CD4-positive, alpha-beta T cell (primary cell): ENCODE data around the gene GOLGA6L10. TPM values are rescaled to one million over a fixed set of nuclear protein-coding genes. Genes with fewer than 3 reads are reported as not detected.
"Not testable (repeated sequence)": the region's sequence is repeated elsewhere in the genome, so short reads cannot be mapped to it uniquely, and the experiment has no call there.

Experiments
- ATAC-seq: fragments of 200-7000 bp; cut with Tn5 transposase; one replicate; pipeline ENCODE4 v1.10.0; 2022; ENCODE audit warnings: mild to moderate bottlenecking; ENCODE audit not compliant: poor library complexity
- CTCF ChIA-PET: fragments of 350-600 bp; sonication (Branson Sonifier 250); formaldehyde crosslinking; loops from one replicate; lab custom pipeline; 2021; ENCODE audit warnings: antibody characterized with exemption, inconsistent platforms; lab: Charles Lee
- POLR2A ChIA-PET: fragments of 350-600 bp; sonication (Branson Sonifier 250); formaldehyde crosslinking; loops from one replicate; lab custom pipeline; 2021; ENCODE audit warnings: antibody characterized with exemption, inconsistent platforms; lab: Charles Lee
- DNase-seq, 14 experiments: peaks; one replicate each; pipeline ENCODE4 v3.0.0-alpha.2; 2013 to 2020; ENCODE audit warnings: mixed read lengths in 2 of 14
- H3K27ac ChIP-seq, 2 donors: one replicate each; pipeline versions ENCODE4 v1.5.1 to v1.7.0; 2013; ENCODE audit warnings: low read length in 2 of 2, low read depth in 1 of 2, mild to moderate bottlenecking in 1 of 2
- H3K27me3 ChIP-seq, 2 experiments: 1 replicate in 1 of 2; 2 replicates in 1 of 2; pipeline versions ENCODE4 v1.6.1 to v1.7.0; 2013; ENCODE audit warnings: low read length in 2 of 2, control low read depth in 1 of 2, mild to moderate bottlenecking in 1 of 2, moderate library complexity in 1 of 2; ENCODE audit not compliant: insufficient read depth in 2 of 2, control insufficient read depth in 1 of 2
- H3K36me3 ChIP-seq: one replicate; pipeline ENCODE4 v1.6.1; 2013; ENCODE audit warnings: low read length, control low read depth; ENCODE audit not compliant: insufficient read depth
- H3K4me1 ChIP-seq: one replicate; pipeline ENCODE4 v1.6.1; 2013; ENCODE audit warnings: low read length, control low read depth; ENCODE audit not compliant: insufficient read depth
- H3K4me3 ChIP-seq: one replicate; pipeline ENCODE4 v1.5.1; 2013; ENCODE audit warnings: mild to moderate bottlenecking, low read length, moderate library complexity
- H3K9me3 ChIP-seq, 2 experiments: 1 replicate in 1 of 2; 2 replicates in 1 of 2; pipeline versions ENCODE4 v1.6.1 to v1.7.0; 2013; ENCODE audit warnings: low read length in 2 of 2, mild to moderate bottlenecking in 2 of 2, control low read depth in 1 of 2, moderate library complexity in 1 of 2; ENCODE audit not compliant: control insufficient read depth in 1 of 2, insufficient read depth in 1 of 2
- H3K27ac Mint-ChIP-seq: one replicate; pipeline ENCODE4 v1.8.0; 2020; ENCODE audit warnings: mixed read lengths
- H3K27me3 Mint-ChIP-seq: one replicate; pipeline ENCODE4 v1.8.0; 2021; ENCODE audit warnings: mixed read lengths
- H3K36me3 Mint-ChIP-seq: one replicate; pipeline ENCODE4 v1.8.0; 2021; ENCODE audit warnings: low read depth, mixed read lengths
- H3K4me1 Mint-ChIP-seq: one replicate; pipeline ENCODE4 v1.8.0; 2021; ENCODE audit warnings: low read depth, mixed read lengths
- H3K4me3 Mint-ChIP-seq: one replicate; pipeline ENCODE4 v1.8.0; 2020; ENCODE audit warnings: mild to moderate bottlenecking, mixed read lengths
- H3K9me3 Mint-ChIP-seq: one replicate; pipeline ENCODE4 v1.8.0; 2020; ENCODE audit warnings: mixed read lengths
- intact Hi-C, 2 experiments: fragments of 100-400 bp; cut with DNase I in 1 of 2; cut with micrococcal nuclease in 1 of 2; formaldehyde crosslinking; loops; one replicate each; pipeline versions ENCODE4 v1.15.1 to v1.9.0; 2023 to 2025; cut with DNase I, micrococcal nuclease
- total RNA-seq, 174 experiments: library from RNA in 2 of 174; stranded (reverse) in 2 of 174; gene quantifications; one replicate each; pipeline ENCODE4 v1.2.3 and lab custom pipeline; 2021 to 2026
- TF ChIP-seq, protein P1 (sequence below): fragments of 200-600 bp; IDR thresholded peaks from one replicate; pipeline ENCODE4 v1.8.0; 2022; ENCODE audit warnings: antibody characterized with exemption, mild to moderate bottlenecking

GOLGA6L10 gene
- total RNA-seq, 2 experiments from 2014 or later = 0.93 to 1.1 TPM

DNA sequence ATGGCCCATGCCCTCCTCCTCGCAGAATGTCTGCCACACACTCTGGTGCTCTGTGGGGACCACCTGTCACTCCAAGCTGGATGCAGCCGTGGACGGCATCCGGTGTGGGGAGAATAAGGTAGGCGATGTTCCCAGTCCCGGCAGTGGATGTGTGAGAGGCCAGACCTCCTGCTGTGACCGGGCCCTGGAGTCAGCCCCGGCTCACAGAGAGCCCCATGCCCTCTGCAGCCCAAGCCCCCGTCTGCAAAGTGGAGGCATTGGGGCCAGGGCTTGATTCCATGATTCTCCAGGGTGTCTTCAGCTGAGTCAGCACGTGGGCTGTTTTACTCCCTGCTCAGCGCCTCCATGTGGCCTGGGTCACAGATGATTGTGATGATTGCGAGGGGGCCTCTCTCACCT, 32.2 kb downstream of the GOLGA6L10 start:
- Histone ChIP-seq H3K27me3 (no peaks in the 10 kb centered on the region), H3K36me3 (no peaks in the 10 kb centered on the region), H3K4me3 (no peak overlapping the region), H3K9me3 (no peaks in the 10 kb centered on the region), H3K27ac (no peak overlapping the region), H3K4me1 (no peaks in the 10 kb centered on the region)
- no peaks in the 10 kb centered on the region for H3K4me1 Mint-ChIP-seq
- POLR2A ChIA-PET = no interaction called here
- intact Hi-C loops = no loop called here
- H3K4me3 Mint-ChIP-seq = no peak overlapping the region
- H3K36me3 Mint-ChIP-seq = no peaks in the 10 kb centered on the region
- CTCF ChIA-PET = no interaction called here
- DNase-seq (no peak), ATAC-seq (no peak)
- TF ChIP-seq, protein P1, sequence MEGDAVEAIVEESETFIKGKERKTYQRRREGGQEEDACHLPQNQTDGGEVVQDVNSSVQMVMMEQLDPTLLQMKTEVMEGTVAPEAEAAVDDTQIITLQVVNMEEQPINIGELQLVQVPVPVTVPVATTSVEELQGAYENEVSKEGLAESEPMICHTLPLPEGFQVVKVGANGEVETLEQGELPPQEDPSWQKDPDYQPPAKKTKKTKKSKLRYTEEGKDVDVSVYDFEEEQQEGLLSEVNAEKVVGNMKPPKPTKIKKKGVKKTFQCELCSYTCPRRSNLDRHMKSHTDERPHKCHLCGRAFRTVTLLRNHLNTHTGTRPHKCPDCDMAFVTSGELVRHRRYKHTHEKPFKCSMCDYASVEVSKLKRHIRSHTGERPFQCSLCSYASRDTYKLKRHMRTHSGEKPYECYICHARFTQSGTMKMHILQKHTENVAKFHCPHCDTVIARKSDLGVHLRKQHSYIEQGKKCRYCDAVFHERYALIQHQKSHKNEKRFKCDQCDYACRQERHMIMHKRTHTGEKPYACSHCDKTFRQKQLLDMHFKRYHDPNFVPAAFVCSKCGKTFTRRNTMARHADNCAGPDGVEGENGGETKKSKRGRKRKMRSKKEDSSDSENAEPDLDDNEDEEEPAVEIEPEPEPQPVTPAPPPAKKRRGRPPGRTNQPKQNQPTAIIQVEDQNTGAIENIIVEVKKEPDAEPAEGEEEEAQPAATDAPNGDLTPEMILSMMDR = no peak
- H3K27me3 Mint-ChIP-seq = no peaks in the 10 kb centered on the region
- no peaks in the 10 kb centered on the region for H3K9me3 Mint-ChIP-seq
- H3K27ac Mint-ChIP-seq = no peak overlapping the region

DNA sequence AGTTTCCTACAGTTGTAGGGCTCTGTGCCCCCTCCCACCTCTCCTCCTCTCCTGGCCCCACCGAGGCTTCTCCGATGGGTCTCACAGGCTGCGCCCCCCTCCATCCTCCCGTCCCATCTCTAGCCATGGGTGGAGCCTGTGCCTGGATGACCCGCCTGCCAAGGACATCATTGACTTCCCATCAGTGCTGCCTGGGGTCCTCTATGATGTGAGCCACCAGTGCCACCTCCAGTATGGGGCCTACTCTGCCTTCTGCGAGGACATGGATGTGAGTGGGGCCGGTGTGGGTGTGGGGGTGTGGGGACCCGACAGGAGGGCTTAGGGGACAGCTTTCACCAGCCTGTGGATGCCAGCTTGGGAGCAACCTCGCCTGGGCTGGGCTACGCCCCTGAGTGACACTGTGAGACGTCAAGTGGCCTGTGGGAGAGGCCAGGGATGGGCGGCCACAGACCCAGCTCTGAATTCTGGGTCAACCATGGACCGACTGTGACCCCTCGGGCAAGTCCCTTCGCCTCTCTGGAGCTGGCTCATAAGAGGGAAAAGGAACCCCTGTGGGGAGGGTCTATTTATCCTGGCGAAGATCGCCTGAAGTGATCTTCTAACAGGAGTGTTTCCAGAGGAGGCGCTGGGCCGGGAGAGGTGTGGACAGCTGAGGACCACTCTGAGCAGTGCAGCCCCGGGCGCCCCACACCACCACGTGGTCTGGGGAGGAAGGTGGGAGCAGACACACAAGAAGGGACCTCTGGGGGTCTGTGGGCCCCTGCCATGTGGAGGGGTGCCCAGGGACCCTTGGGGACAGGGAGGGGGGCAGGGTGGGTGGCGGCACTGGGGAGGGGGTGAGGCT, 32.8 kb downstream of the GOLGA6L10 start:
- H3K27me3 Mint-ChIP-seq, POLR2A ChIA-PET, H3K9me3 ChIP-seq, DNase-seq, CTCF ChIA-PET, H3K27me3 ChIP-seq, H3K4me1 ChIP-seq, H3K4me1 Mint-ChIP-seq, H3K27ac ChIP-seq, intact Hi-C loops, H3K36me3 Mint-ChIP-seq, H3K4me3 ChIP-seq, H3K36me3 ChIP-seq, H3K27ac Mint-ChIP-seq, ATAC-seq, H3K4me3 Mint-ChIP-seq, H3K9me3 Mint-ChIP-seq: not testable (repeated sequence)

DNA sequence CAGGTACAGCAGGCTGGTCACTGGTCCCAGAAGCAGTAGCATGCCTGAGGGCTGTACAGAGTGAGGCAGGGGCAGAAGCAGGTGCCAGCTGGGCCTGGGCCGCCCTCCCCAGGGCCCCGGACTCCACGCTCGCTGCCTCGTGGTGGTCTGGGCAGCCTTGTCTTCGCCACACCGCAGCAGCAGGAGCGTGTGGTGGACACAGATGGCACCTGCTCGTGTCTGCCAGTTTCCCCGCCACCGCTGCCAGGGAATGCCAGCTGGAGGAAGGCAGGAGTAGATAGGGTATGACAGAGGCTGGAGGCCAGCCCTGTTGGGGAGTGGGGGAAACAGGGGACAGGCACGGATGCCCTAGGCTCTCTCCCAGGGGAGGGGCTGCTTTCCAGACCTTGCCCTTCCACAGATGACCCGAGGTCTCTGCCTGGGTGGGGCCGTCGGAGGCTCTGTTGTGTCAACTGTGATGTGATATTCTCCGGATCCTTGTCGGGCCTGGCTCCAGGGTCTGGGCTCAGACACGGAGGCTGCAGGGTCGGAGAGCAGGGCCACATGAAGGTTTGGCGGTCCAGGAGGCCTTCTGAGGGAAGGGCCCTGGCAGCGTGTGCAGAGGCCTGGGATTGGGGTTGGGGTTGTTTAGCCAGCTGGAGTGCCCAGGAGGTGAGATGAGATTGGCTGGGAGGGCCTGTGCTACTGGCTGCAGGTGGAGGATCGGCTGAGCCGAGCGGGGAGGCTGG, 33.6 kb downstream of the GOLGA6L10 start:
- POLR2A ChIA-PET = no interaction called here
- Histone ChIP-seq H3K4me3 (no peak overlapping the region), H3K9me3 (no peaks in the 10 kb centered on the region), H3K4me1 (no peaks in the 10 kb centered on the region), H3K27me3 (no peaks in the 10 kb centered on the region), H3K27ac (no peak overlapping the region), H3K36me3 (no peaks in the 10 kb centered on the region)
- ATAC-seq (no peak), DNase-seq (no peak)
- Mint-ChIP-seq H3K27me3 (no peaks in the 10 kb centered on the region), H3K4me1 (no peaks in the 10 kb centered on the region), H3K9me3 (no peaks in the 10 kb centered on the region), H3K4me3 (no peak overlapping the region), H3K27ac (no peak overlapping the region), H3K36me3 (peaks cover 10% of the 10 kb centered on the region)
- intact Hi-C loops = no loop called here
- CTCF ChIA-PET = no interaction called here
- TF ChIP-seq, protein P1 = no peak
